IPS-18c (cell line): ENCODE results near the gene MAP1S.
A peak's percentile ranks its signal among the peaks of the same experiment; 100 is the strongest.

ENCODE experiments used
- H3K4me3 ChIP-seq: 2 replicates; pipeline ENCODE4 v1.7.0; 2013; ENCODE audit warnings: low read depth, mild to moderate bottlenecking, low read length, moderate library complexity; ENCODE audit not compliant: insufficient read depth
- H3K9me3 ChIP-seq: one replicate; pipeline ENCODE4 v1.6.1; 2013; ENCODE audit warnings: mild to moderate bottlenecking, low read length, moderate library complexity; ENCODE audit not compliant: control insufficient read depth, insufficient read depth

MAP1S gene

GRCh38 chr19:17725422-17726078 is 6.3 kb downstream of the MAP1S start:
- H3K4me3 ChIP-seq = no peak overlapping the region
- H3K9me3 ChIP-seq = no peaks in the 10 kb centered on the region

GRCh38 chr19:17726136-17726741 is 7.0 kb downstream of the MAP1S start:
- H3K4me3 ChIP-seq = no peak overlapping the region
- no peaks in the 10 kb centered on the region for H3K9me3 ChIP-seq

GRCh38 chr19:17726964-17727773 is 7.9 kb downstream of the MAP1S start:
- no peaks in the 10 kb centered on the region for H3K9me3 ChIP-seq

DNA sequence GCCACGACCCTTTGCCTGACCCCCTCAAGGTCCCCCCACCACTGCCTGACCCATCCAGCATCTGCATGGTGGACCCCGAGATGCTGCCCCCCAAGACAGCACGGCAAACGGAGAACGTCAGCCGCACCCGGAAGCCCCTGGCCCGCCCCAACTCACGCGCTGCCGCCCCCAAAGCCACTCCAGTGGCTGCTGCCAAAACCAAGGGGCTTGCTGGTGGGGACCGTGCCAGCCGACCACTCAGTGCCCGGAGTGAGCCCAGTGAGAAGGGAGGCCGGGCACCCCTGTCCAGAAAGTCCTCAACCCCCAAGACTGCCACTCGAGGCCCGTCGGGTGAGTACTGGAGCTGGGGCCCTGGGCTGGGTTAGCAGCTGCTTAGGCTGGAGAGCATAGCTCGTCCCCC is 8.6 kb downstream of the MAP1S start:
- Histone ChIP-seq H3K4me3 (no peak overlapping the region), H3K9me3 (no peaks in the 10 kb centered on the region)

More at GRCh38 chr19:17726964-17727773, 7.9 kb downstream of the MAP1S start:
- no peak overlapping the region for H3K4me3 ChIP-seq

DNA sequence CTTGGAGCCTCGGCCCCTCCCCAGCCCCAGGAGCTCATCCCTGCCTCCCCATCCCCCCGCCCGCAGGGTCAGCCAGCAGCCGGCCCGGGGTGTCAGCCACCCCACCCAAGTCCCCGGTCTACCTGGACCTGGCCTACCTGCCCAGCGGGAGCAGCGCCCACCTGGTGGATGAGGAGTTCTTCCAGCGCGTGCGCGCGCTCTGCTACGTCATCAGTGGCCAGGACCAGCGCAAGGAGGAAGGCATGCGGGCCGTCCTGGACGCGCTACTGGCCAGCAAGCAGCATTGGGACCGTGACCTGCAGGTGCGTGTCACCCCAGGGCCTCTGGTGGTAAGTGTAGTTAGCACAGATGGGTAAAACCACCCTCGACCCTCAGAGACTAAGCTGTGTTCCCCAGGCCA is 13.8 kb downstream of the MAP1S start:
- H3K9me3 ChIP-seq = no peaks in the 10 kb centered on the region

DNA sequence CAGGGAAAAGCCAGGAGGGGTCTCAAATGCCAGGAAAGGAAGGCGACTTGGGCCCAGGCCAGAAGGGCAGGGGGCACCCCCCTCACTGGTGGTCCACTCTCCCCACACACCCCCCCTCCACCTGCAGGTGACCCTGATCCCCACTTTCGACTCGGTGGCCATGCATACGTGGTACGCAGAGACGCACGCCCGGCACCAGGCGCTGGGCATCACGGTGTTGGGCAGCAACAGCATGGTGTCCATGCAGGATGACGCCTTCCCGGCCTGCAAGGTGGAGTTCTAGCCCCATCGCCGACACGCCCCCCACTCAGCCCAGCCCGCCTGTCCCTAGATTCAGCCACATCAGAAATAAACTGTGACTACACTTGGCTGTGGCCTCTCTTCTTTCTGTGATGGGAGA is 14.9 kb downstream of the MAP1S start:
- Histone ChIP-seq H3K4me3 (no peak overlapping the region), H3K9me3 (no peaks in the 10 kb centered on the region)

More for the DNA sequence above, 13.8 kb downstream of the MAP1S start:
- H3K4me3 ChIP-seq = no peak overlapping the region

GRCh38 chr19:17735410-17735809 is 16.1 kb downstream of the MAP1S start:
- Histone ChIP-seq H3K9me3 (no peaks in the 10 kb centered on the region), H3K4me3 (no peak overlapping the region)

GRCh38 chr19:17737690-17738153 is 18.4 kb downstream of the MAP1S start:
- H3K9me3 ChIP-seq = no peaks in the 10 kb centered on the region

GRCh38 chr19:17739121-17739875 is 20.0 kb downstream of the MAP1S start:
- 0 out of 2 replicates have a peak overlapping the region, but pooled peaks have one; percentile 9 for H3K4me3 ChIP-seq
- H3K9me3 ChIP-seq = no peaks in the 10 kb centered on the region

More at GRCh38 chr19:17737690-17738153, 18.4 kb downstream of the MAP1S start:
- no peak overlapping the region for H3K4me3 ChIP-seq

GRCh38 chr19:17741456-17741855 is 22.2 kb downstream of the MAP1S start:
- Histone ChIP-seq H3K9me3 (no peaks in the 10 kb centered on the region), H3K4me3 (no peak overlapping the region; the same call in 1 of the 2 replicates)

- Histone ChIP-seq H3K4me3 (no peak overlapping the region), H3K9me3 (no peaks in the 10 kb centered on the region)
Measured at GRCh38 chr19:17743874-17744580, 24.7 kb downstream of the MAP1S start.

DNA sequence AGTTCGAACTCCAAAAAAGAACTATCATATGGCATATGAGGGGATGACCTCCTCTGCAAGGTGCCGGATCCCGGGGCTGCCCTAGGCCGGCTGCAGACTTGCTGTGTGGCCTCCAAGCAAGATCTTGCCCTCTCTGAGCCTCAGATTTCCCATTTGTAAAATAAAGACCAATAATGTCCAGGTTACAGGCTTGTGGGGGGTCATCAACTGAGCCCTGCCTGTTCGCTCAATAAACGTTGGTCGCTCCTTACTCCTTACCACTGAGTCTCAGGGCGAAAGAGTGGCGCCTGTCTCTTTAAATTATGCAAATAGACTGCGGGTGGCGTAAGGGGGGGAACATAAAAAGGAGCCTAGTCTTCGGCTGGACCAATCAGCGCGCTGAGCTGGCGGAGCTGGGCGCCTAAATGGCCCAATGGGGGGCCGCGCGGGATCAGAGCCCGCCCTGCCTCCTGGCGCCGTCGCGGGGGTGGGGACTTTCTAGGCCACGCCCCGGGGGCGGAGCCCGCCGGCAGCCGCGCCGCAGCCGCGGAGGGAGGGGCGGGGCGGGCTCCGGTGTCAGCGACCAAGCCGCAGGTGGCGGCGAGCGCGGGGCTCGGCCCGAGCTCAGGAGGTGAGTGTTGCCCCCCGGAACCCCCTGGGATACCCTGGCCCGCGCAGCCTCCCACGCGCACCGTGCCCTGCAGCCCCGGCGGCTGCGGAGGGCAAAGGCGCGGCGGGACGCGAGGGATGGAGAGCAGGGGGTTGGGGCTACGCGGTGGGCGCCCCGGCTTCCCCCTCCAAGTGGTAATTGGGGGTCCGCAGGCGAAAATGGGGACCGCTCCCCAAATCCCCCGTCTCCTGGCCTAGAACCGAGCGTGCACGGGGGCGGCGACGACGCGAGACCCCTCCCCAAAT is 28.2 kb downstream of the MAP1S start:
- H3K4me3 ChIP-seq = peak overlapping the region; percentile 89
- no peaks in the 10 kb centered on the region for H3K9me3 ChIP-seq

GRCh38 chr19:17748884-17749638 is 29.8 kb downstream of the MAP1S start:
- no peak overlapping the region for H3K4me3 ChIP-seq
- H3K9me3 ChIP-seq = no peaks in the 10 kb centered on the region

DNA sequence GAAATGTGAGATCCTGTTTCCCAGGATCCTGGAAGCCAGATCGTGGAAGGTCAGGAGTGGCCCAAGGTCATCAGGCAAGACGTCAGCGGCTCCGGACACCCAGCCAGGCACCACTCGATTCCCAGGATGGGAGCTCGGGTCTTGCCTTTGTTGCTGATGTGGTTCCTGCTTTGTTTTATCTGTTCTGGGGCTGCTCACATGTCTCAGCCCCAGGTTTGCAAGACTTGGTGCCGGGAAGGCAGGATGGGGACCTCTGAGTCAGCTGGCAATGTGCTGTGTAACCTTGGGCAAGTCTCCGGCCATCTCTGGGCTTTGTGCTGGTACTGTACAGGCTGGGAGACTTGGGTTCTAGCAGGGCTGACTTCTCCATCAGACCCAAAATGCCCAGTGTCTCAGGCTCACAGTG is 30.6 kb downstream of the MAP1S start:
- Histone ChIP-seq H3K9me3 (no peaks in the 10 kb centered on the region), H3K4me3 (no peak overlapping the region)
